IPS-20b (cell line): ENCODE measurements around the gene MPC1.

Experiments
- H3K27ac ChIP-seq: one replicate; pipeline ENCODE4 v1.5.1; 2013; ENCODE audit warnings: low read length
- H3K27me3 ChIP-seq: 2 replicates; pipeline ENCODE4 v1.6.1; 2013; ENCODE audit warnings: mild to moderate bottlenecking, low read length, inconsistent platforms; ENCODE audit not compliant: insufficient read depth
- H3K36me3 ChIP-seq: 2 replicates; pipeline ENCODE4 v1.6.1; 2013; ENCODE audit warnings: low read depth, mild to moderate bottlenecking, inconsistent platforms, low read length, moderate library complexity; ENCODE audit not compliant: insufficient read depth
- H3K4me1 ChIP-seq: 2 replicates; pipeline ENCODE4 v1.6.1; 2013; ENCODE audit warnings: mild to moderate bottlenecking, control low read depth, inconsistent platforms, low read length, moderate library complexity; ENCODE audit not compliant: insufficient read depth
- H3K4me3 ChIP-seq: 2 replicates; pipeline ENCODE4 v1.5.1; 2013; ENCODE audit warnings: mild to moderate bottlenecking, low read length, inconsistent platforms
- H3K9ac ChIP-seq: 2 replicates; pipeline ENCODE4 v1.6.1; 2013; ENCODE audit warnings: low read depth, mild to moderate bottlenecking, inconsistent platforms, low read length, moderate library complexity
- H3K9me3 ChIP-seq: 2 replicates; pipeline ENCODE4 v1.6.1; 2013; ENCODE audit warnings: mild to moderate bottlenecking, low read depth, low read length, inconsistent platforms; ENCODE audit not compliant: insufficient read depth

MPC1 gene

DNA sequence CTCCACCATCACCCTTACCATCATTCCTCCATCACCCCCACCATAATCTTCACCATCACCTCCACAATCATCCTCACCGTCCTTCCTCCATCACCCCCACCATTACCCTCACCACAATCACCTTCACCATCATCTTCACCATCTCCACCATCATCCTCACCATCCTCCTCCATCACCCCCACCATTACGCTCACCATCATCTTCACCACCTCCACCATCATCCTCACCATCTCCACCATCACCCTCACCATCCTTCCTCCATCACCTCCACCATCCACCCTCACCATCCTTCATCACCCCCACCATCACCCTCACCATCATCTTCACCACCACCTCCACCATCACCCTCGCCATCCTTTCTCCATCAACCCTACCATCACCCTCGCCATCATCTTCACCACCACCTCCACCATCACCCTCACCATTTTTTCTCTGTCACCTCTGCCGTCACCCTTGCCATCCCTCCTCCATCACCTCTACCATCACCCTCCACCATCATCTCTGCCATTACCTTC is 33.1 kb upstream of the MPC1 start:
- Histone ChIP-seq H3K27ac (no peak overlapping the region), H3K9ac (no peak overlapping the region), H3K4me3 (no peak overlapping the region), H3K9me3 (no peaks in the 10 kb centered on the region), H3K4me1 (no peaks in the 10 kb centered on the region), H3K27me3 (no peaks in the 10 kb centered on the region), H3K36me3 (peaks cover 26% of the 10 kb centered on the region)

DNA sequence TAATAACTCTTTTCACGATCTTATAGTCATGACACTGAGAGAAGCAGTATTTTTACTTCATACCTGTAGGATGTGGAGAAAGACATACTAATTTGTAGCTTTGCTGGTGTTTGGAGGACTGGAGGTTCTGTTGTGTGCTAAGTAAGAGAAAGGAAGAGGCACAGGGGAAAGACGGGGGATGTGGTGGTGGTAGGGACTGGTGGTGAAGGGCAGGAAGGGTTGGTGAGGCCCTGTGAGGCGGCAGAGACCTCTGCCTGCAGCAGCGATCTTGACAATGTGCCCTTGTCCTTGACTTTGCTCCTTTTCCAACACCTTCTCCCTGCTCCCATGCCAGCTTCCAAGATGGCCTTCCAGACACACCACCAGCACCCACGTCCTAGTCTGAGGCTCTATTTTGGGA is 32.6 kb upstream of the MPC1 start:
- peaks cover 2% of the 10 kb centered on the region; the same call in 1 of the 2 replicates for H3K4me1 ChIP-seq
- H3K27ac ChIP-seq = no peak overlapping the region
- H3K27me3 ChIP-seq = no peaks in the 10 kb centered on the region
- no peaks in the 10 kb centered on the region for H3K9me3 ChIP-seq
- no peak overlapping the region for H3K4me3 ChIP-seq
- H3K9ac ChIP-seq = no peak overlapping the region
- peaks cover 26% of the 10 kb centered on the region for H3K36me3 ChIP-seq

DNA sequence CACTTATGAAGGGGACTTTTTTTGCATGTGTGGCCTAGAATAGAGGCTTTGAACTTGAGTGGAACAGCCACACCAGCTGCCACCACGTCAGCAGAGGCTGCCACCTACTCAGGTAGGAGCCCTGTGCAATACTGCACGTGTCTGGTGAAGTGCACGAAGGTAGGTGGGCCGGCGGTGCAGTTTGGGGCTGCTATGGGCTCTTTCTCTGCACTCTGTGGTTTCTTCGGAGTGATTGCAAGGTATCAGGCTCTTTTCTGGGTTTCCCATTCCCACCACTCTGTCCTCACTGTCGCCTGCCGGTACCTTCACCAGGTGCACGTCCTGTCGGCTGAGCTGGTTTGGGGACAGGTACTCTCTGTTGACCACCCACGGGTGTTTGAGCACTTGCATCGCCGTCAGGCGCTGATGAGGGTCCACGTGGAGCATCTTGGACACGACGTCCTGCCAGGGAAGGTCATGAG is 30.8 kb upstream of the MPC1 start:
- no peaks in the 10 kb centered on the region for H3K9me3 ChIP-seq
- peaks cover 21% of the 10 kb centered on the region for H3K36me3 ChIP-seq
- H3K9ac ChIP-seq = no peak overlapping the region
- peaks cover 7% of the 10 kb centered on the region for H3K4me1 ChIP-seq
- H3K4me3 ChIP-seq = no peak overlapping the region
- no peak overlapping the region for H3K27ac ChIP-seq
- no peaks in the 10 kb centered on the region for H3K27me3 ChIP-seq

DNA sequence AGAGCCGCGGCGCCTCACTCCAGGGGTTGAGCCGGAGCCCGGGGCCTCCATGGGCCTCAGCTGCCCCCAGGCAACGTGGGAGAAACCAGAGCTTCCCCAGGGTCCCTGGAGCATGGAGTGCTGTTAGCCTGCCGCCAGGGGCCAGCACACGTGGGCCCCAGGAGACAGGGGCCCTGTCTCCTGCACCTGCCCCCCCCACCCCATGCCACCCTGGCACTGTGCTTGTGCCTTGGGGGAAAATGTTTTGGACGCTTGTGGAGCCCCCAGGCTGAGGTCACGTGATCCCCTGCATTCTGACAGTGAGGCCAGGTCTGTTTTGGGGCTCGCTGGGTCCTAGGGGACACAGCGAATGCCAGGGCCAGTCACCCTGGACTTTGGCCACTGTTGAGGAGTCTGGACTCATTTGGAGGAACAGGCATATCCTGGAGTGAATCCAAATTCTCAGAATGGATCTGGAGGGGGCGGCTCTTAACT is 30.2 kb upstream of the MPC1 start:
- Histone ChIP-seq H3K27ac (no peak overlapping the region), H3K4me1 (peaks cover 7% of the 10 kb centered on the region)

DNA sequence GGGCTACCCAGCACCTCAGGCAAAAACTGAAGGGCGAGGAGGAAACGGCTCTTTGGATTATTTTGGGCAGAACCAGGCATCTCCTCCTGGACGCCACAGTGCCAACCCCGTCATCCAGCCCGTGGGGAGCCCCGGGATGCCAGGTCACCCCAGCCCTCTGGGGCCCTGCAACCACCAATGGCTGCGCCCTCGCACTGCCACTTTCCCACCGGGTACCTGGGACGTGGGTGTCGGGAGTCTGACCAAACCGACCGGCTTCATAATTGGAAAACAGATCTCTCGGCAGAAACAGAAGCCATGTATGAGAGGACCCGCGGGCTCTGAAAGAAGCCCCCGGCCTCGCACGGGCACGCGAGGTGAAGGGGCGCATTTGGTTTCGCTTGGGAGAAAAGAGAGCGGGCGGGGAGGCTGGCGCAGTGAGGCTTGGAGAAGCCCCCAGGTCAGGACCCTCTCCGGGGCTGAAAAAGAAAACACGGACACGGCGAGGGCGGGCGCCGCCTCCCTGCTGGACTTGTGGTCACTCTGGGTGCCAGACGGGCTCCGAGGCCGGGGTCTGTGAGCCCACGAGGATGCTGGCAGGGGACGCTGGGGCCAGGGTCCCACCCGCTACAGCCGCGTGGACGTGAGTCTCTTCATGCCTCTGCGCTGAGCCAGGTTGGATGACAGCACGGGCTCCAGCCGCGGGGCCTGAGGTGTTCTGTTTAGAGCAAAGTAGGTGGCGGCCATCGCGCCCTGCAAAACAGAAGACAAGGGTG is 29.6 kb upstream of the MPC1 start:
- Histone ChIP-seq H3K9ac (no peak overlapping the region), H3K36me3 (peaks cover 14% of the 10 kb centered on the region), H3K27ac (no peak overlapping the region)

More for the DNA sequence above, 30.2 kb upstream of the MPC1 start:
- H3K27me3 ChIP-seq = no peaks in the 10 kb centered on the region
- H3K4me3 ChIP-seq = no peak overlapping the region
- no peak overlapping the region for H3K9ac ChIP-seq
- H3K36me3 ChIP-seq = peaks cover 19% of the 10 kb centered on the region
- H3K9me3 ChIP-seq = no peaks in the 10 kb centered on the region

DNA sequence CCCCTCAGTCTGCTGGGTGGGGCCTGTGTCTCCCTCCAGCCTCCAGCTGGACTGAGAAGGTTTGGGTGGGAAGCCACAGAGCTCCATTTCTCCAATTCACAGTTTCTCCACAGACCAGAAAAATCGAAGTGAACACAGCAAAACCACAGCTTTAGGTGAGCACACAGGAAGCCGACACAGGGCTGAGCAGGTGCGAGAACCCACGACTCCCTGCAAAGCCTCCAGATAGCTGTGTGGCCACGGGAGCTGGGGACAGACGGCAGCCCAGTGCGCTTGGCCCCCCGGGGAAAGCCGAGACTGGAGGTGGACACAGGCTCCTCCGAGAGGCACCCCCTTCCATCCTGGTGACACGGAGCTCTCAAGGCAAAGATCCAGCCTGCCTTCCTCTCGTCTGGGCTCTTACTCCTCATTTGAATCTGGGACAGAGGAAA is 29.0 kb upstream of the MPC1 start:
- no peaks in the 10 kb centered on the region for H3K27me3 ChIP-seq

More for the DNA sequence above, 29.6 kb upstream of the MPC1 start:
- Histone ChIP-seq H3K9me3 (no peaks in the 10 kb centered on the region), H3K4me1 (peaks cover 7% of the 10 kb centered on the region), H3K4me3 (no peak overlapping the region), H3K27me3 (no peaks in the 10 kb centered on the region)

DNA sequence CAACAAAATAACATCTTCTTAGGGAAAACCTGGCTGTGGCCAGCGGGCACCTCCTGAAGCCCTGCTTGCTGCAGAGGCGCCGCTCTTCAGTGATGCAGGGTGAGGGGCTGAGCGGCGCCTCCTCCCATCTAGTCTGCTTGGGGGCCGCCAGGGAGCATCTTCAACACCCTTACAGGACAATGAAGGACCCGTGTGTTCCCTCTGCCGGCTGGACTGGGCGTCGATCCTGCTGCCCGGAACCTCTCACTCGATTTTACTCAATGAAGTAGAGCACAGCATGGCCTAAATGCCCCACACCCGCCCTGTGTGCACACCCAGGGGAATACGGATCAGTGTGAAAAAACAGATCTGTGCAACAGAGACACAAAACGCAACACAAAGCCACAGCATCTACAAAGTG is 28.5 kb upstream of the MPC1 start:
- H3K27ac ChIP-seq = no peak overlapping the region
- H3K9ac ChIP-seq = no peak overlapping the region
- H3K36me3 ChIP-seq = peaks cover 5% of the 10 kb centered on the region; the same call in 1 of the 2 replicates
- no peak overlapping the region for H3K4me3 ChIP-seq
- peaks cover 7% of the 10 kb centered on the region for H3K4me1 ChIP-seq
- no peaks in the 10 kb centered on the region for H3K9me3 ChIP-seq
- no peaks in the 10 kb centered on the region for H3K27me3 ChIP-seq

More for the DNA sequence above, 29.0 kb upstream of the MPC1 start:
- Histone ChIP-seq H3K36me3 (peaks cover 8% of the 10 kb centered on the region), H3K9ac (no peak overlapping the region), H3K27ac (no peak overlapping the region), H3K4me3 (no peak overlapping the region), H3K9me3 (no peaks in the 10 kb centered on the region), H3K4me1 (peaks cover 7% of the 10 kb centered on the region)

DNA sequence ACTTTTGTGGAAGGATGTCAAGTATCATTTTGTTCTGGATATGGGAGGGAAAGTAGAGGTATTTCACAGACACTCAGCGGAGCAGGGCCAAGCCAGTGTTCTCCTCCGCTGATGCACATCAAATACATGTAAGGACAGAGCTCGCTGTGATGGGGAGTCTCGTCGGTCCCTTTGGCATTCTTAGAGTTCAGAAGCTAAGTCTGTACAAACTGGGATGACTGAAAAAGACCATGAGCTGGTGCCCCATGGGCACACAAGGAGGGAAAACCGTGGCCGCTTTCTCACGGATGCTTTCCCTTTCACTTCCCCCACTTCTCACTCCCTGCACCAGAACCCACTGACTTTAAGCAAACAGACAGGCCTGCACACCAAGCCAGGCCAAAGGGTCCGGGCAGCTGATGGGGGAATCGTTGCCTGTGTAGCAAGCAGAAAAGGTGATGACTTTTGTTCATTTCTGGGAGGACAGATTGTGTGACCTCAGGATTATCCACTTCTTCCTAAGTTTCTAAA is 27.7 kb upstream of the MPC1 start:
- Histone ChIP-seq H3K27ac (no peak overlapping the region), H3K36me3 (peaks cover 5% of the 10 kb centered on the region; the same call in 1 of the 2 replicates), H3K9me3 (no peaks in the 10 kb centered on the region), H3K4me1 (peaks cover 7% of the 10 kb centered on the region), H3K4me3 (no peak overlapping the region), H3K9ac (no peak overlapping the region), H3K27me3 (no peaks in the 10 kb centered on the region)

DNA sequence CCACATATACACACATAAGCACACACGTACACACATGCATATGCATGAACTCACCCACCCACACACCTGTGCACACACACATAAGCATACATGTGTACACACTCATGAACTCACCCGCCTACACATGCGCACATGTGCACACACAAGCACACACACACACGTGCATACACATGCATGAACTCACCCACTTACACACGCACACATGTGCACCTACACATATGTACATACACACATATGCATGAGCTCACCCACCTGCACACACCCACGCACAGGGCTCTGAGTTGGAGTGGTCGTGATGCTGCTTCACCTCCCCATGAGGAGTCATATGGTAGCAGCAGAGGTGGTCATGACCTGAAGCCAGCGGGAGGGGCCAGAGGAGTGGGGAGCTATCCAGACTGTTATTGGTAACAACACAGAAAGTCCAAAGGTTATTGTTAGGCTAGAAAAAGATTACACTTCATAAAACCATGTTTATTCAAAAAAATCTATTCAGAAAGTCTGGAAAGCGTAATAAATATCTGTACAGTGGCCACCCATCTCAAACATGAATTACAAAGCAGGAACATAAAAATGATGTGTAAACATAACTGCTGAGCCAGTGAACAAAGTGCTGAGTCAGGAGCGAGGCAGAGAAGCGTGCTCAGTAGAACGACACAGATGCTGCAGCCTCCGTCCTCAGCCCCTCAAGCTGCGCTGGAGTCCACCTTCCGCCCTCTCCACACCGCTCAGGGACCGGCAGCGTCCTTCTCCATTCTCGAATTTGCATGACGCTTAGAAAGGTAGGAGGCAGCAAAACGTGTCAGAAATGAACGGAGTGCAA is 26.4 kb upstream of the MPC1 start:
- Histone ChIP-seq H3K27ac (no peak overlapping the region), H3K27me3 (no peaks in the 10 kb centered on the region), H3K4me1 (peaks cover 7% of the 10 kb centered on the region), H3K36me3 (peaks cover 5% of the 10 kb centered on the region; the same call in 1 of the 2 replicates), H3K4me3 (no peak overlapping the region), H3K9ac (no peak overlapping the region), H3K9me3 (no peaks in the 10 kb centered on the region)

DNA sequence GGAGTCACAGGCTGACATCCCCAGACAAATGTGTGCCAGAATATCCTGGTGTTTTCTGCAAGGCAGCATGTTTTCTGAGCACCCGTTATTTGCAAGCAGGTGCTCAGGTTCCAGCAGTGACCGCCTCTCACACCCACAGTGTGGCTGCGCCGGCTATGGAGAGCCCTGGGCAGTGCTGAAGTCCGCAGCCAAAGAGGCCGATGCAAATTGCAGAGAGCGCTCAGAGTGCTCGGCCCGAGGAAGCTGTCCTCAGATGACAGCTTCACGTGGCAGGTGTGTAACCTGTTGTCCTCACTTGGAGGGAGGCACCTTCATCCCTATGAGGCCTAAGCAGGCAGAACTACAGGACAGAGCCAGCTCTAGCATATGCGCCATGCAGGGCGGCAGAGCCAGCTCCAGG is 23.5 kb upstream of the MPC1 start:
- Histone ChIP-seq H3K4me3 (no peak overlapping the region), H3K4me1 (peaks cover 7% of the 10 kb centered on the region), H3K27me3 (no peaks in the 10 kb centered on the region), H3K9me3 (no peaks in the 10 kb centered on the region), H3K27ac (no peak overlapping the region), H3K36me3 (no peaks in the 10 kb centered on the region), H3K9ac (no peak overlapping the region)

DNA sequence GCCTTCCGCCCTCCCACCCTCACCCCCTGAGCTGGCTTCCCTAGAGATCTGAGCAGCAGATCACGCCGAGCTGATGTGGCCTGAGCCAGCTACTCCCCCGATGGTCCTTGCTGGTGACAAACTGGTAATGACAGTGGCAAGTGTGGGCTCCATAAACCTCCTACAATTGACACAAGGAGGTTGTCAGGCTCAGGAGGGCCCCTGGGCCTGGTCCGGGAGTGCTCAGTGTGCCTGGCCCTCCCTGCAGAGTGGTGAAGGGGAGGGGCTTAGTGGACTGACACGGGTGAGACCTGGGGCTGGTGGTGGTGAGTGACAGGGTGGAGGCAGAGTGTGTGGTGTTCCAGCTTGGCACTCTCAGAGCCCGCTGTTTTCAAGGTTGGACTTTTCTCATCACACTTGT is 22.6 kb upstream of the MPC1 start:
- H3K27ac ChIP-seq = no peak overlapping the region
- no peak overlapping the region for H3K9ac ChIP-seq
- no peaks in the 10 kb centered on the region for H3K9me3 ChIP-seq
- no peak overlapping the region for H3K4me3 ChIP-seq
- no peaks in the 10 kb centered on the region for H3K36me3 ChIP-seq
- peaks cover 5% of the 10 kb centered on the region for H3K4me1 ChIP-seq
- no peaks in the 10 kb centered on the region for H3K27me3 ChIP-seq
